ENCODE measurements around the gene CFAP299. TPM values are rescaled to one million over a fixed set of nuclear protein-coding genes. Genes with fewer than 3 reads are reported as not detected.

The CFAP299 gene
- total RNA-seq, 1 experiment from 2014 or later, result not detected

GRCh38 chr4:80331693-80332092, 3.8 kb upstream of the CFAP299 start:
- peaks cover 0 to 14% of the 10 kb centered on the region in 2 experiments; a peak in 1 of 4 replicates for H3K4me1 ChIP-seq (ENCODE audit: control insufficient read depth in 1 of 2, insufficient read depth in 2 of 2, low read length in 2 of 2)
- no peak overlapping the region for H3K27ac ChIP-seq (ENCODE audit: low read depth, low read length)
- no peaks in the 10 kb centered on the region for H3K36me3 ChIP-seq (ENCODE audit: control insufficient read depth in 1 of 2, insufficient read depth in 2 of 2, low read length in 2 of 2)
- intact Hi-C loops (cut with micrococcal nuclease), result no loop called here
- POLR2A ChIA-PET, result no interaction called here
- no peaks in the 10 kb centered on the region for H3K9me3 ChIP-seq (ENCODE audit: control insufficient read depth in 1 of 2, insufficient read depth in 1 of 2, low read depth in 1 of 2, low read length in 2 of 2)
- DNase-seq (ENCODE audit: low read depth, low spot score), result no peak
- H3K4me3 ChIP-seq (replicated peaks in 1 of 2; ENCODE audit: low read depth in 1 of 2, low read length in 2 of 2), result no peak overlapping the region
- no peaks in the 10 kb centered on the region for H3K9me2 ChIP-seq (ENCODE audit: insufficient read depth)
- H3K27me3 ChIP-seq (ENCODE audit: insufficient read depth, low read length), result peaks cover 57% of the 10 kb centered on the region
- no peaks in the 10 kb centered on the region for H3K79me2 ChIP-seq (ENCODE audit: insufficient read depth, low read length)
- no peak for TF ChIP-seq FOSL1 (IDR thresholded peaks at IDR 0.05; ENCODE audit: low read depth)
- TF ChIP-seq SP1 (IDR thresholded peaks at IDR 0.05; ENCODE audit: low read depth), result no peak
- TF ChIP-seq CEBPB (IDR thresholded peaks at IDR 0.05; ENCODE audit: low read depth), result no peak
- no peak for TF ChIP-seq SIN3A (IDR thresholded peaks at IDR 0.05; ENCODE audit: low read depth)
- no peak for TF ChIP-seq EGR1 (IDR thresholded peaks at IDR 0.05; ENCODE audit: low read depth)
- TF ChIP-seq EZH2 (IDR thresholded peaks at IDR 0.05), result no peak
- no peak for TF ChIP-seq ZFX (IDR thresholded peaks at IDR 0.05)
- TF ChIP-seq JUND (IDR thresholded peaks at IDR 0.05), result no peak
- no peak for TF ChIP-seq YY1 (IDR thresholded peaks at IDR 0.05; ENCODE audit: extremely low read depth, insufficient replicate concordance, low read depth, low read length)
- no peak for TF ChIP-seq MAX (IDR thresholded peaks at IDR 0.05)
- no peak for TF ChIP-seq ELF1 (IDR thresholded peaks at IDR 0.05; ENCODE audit: borderline replicate concordance, low read depth)
- TF ChIP-seq SRF (IDR thresholded peaks at IDR 0.05; ENCODE audit: low read depth), result no peak
- TF ChIP-seq, protein P1, sequence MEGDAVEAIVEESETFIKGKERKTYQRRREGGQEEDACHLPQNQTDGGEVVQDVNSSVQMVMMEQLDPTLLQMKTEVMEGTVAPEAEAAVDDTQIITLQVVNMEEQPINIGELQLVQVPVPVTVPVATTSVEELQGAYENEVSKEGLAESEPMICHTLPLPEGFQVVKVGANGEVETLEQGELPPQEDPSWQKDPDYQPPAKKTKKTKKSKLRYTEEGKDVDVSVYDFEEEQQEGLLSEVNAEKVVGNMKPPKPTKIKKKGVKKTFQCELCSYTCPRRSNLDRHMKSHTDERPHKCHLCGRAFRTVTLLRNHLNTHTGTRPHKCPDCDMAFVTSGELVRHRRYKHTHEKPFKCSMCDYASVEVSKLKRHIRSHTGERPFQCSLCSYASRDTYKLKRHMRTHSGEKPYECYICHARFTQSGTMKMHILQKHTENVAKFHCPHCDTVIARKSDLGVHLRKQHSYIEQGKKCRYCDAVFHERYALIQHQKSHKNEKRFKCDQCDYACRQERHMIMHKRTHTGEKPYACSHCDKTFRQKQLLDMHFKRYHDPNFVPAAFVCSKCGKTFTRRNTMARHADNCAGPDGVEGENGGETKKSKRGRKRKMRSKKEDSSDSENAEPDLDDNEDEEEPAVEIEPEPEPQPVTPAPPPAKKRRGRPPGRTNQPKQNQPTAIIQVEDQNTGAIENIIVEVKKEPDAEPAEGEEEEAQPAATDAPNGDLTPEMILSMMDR (IDR thresholded peaks at IDR 0.05 in 2 of 3, conservative IDR thresholded peaks at IDR 0.05 in 1 of 3; ENCODE audit: borderline replicate concordance in 1 of 3, insufficient read depth in 1 of 3, low read depth in 2 of 3, low read length in 2 of 3), result no peak
- H3K4me2 ChIP-seq (ENCODE audit: low read length), result no peak overlapping the region
- CTCF ChIA-PET, result no interaction called here
- no peaks in the 10 kb centered on the region for H4K20me1 ChIP-seq (ENCODE audit: insufficient read depth)
- no TSS peak for BruUV-seq (replicated peaks)
- RAD21 ChIA-PET (ENCODE audit: low non-redundant PET in 1 of 2, low total read pairs in 2 of 2, uncharacterized antibody in 2 of 2, unreplicated experiment in 2 of 2), result no interaction called here
- no peak overlapping the region for H3K9ac ChIP-seq (ENCODE audit: low read length)
- no peak overlapping the region for H2AFZ ChIP-seq (ENCODE audit: low read depth, low read length, poor library complexity, severe bottlenecking)
- ATAC-seq, result no peak

Measured in HCT116 (cell line).